ENCODE data around the gene ZBTB24. TPM values are rescaled to one million over a fixed set of nuclear protein-coding genes. Genes with fewer than 3 reads are reported as not detected.

ZBTB24 gene
- total and polyA plus RNA-seq, 12 donors = 1.1 to 4.0 (median 3.0) TPM

- H3K9me3 ChIP-seq = no peaks in the 10 kb centered on the region
- DNase-seq (no peak), ATAC-seq (no peak)
- TF ChIP-seq CTCF (IDR thresholded peaks at IDR 0.05) = no peak
- H3K4me3 ChIP-seq = no peak overlapping the region
- no peak overlapping the region for H3K27ac ChIP-seq
- intact Hi-C loops (cut with DNase I) = no loop called here
- H3K36me3 ChIP-seq = no peaks in the 10 kb centered on the region
- H3K27me3 ChIP-seq = no peaks in the 10 kb centered on the region
- WGBS, 2 donors = 90 to 92% methylated on average over 2 of the region's 2 CpGs
- no peaks in the 10 kb centered on the region for H3K4me1 ChIP-seq
These were observed 15.9 kb upstream of the ZBTB24 start for GRCh38 chr6:109498936-109499335.

DNA sequence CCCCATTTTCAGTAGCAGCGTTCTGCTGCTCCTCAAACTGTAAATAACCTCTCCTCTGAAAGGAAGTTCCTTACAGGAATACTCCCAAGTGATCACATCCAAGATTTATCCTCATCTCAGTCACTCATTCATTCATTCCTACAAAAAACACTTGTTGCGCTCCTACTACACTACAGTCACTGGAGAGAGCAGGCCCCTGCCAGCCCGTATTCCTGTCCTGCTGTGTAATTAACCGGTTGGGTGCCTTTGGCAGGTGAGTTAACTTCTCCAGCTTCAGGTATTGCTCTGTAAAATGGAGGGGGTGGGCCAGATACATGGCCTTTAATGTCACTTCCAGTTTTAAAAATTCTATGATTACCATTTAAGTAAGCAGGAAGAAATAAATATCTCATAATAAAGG, 15.0 kb upstream of the ZBTB24 start:
- WGBS, 2 donors = 79 to 83% methylated on average over 4 of the region's 4 CpGs
- ATAC-seq (no peak), DNase-seq (no peak)
- Histone ChIP-seq H3K36me3 (no peaks in the 10 kb centered on the region), H3K27ac (no peak overlapping the region), H3K4me3 (no peak overlapping the region), H3K27me3 (no peaks in the 10 kb centered on the region), H3K4me1 (no peaks in the 10 kb centered on the region), H3K9me3 (no peaks in the 10 kb centered on the region)
- intact Hi-C loops (cut with DNase I) = no loop called here
- TF ChIP-seq CTCF (IDR thresholded peaks at IDR 0.05) = no peak

- no peaks in the 10 kb centered on the region for H3K9me3 ChIP-seq
- intact Hi-C loops (cut with DNase I) = no loop called here
These were observed 13.2 kb upstream of the ZBTB24 start for GRCh38 chr6:109496036-109496772.

GRCh38 chr6:109493865-109494264, 10.8 kb upstream of the ZBTB24 start:
- intact Hi-C loops (cut with DNase I) = no loop called here
- no peaks in the 10 kb centered on the region for H3K36me3 ChIP-seq
- ATAC-seq (no peak), DNase-seq (no peak)
- H3K4me1 ChIP-seq = no peaks in the 10 kb centered on the region
- no peak for TF ChIP-seq CTCF (IDR thresholded peaks at IDR 0.05)
- 84 to 88% methylated on average over 1 of the region's 1 CpG for WGBS, 2 donors
- no peak overlapping the region for H3K4me3 ChIP-seq
- H3K27ac ChIP-seq = no peak overlapping the region
- no peaks in the 10 kb centered on the region for H3K9me3 ChIP-seq
- H3K27me3 ChIP-seq = no peaks in the 10 kb centered on the region

More at GRCh38 chr6:109496036-109496772, 13.2 kb upstream of the ZBTB24 start:
- TF ChIP-seq CTCF (IDR thresholded peaks at IDR 0.05) = no peak
- Histone ChIP-seq H3K36me3 (no peaks in the 10 kb centered on the region), H3K27ac (no peak overlapping the region), H3K4me1 (no peaks in the 10 kb centered on the region), H3K27me3 (no peaks in the 10 kb centered on the region), H3K4me3 (no peak overlapping the region)
- ATAC-seq (no peak), DNase-seq (no peak)
- WGBS, 2 donors = 80 to 84% methylated on average over 9 of the region's 9 CpGs
